Cardiac ventricle fibroblast (primary cell): ENCODE measurements around the gene SIGLEC15. TPM values are rescaled to one million over a fixed set of nuclear protein-coding genes. Genes with fewer than 3 reads are reported as not detected.

Experiments used
- total RNA-seq: library from RNA; depleted of rRNA; stranded (reverse); fragments of >200 nt; gene quantifications from 2 replicates; pipeline ENCODE4 v1.2.3, GENCODE V29; 2015

Gene SIGLEC15, protein sequence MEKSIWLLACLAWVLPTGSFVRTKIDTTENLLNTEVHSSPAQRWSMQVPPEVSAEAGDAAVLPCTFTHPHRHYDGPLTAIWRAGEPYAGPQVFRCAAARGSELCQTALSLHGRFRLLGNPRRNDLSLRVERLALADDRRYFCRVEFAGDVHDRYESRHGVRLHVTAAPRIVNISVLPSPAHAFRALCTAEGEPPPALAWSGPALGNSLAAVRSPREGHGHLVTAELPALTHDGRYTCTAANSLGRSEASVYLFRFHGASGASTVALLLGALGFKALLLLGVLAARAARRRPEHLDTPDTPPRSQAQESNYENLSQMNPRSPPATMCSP
- total RNA-seq: 0.39 TPM in 1 of 2 replicates, not detected in the other

DNA sequence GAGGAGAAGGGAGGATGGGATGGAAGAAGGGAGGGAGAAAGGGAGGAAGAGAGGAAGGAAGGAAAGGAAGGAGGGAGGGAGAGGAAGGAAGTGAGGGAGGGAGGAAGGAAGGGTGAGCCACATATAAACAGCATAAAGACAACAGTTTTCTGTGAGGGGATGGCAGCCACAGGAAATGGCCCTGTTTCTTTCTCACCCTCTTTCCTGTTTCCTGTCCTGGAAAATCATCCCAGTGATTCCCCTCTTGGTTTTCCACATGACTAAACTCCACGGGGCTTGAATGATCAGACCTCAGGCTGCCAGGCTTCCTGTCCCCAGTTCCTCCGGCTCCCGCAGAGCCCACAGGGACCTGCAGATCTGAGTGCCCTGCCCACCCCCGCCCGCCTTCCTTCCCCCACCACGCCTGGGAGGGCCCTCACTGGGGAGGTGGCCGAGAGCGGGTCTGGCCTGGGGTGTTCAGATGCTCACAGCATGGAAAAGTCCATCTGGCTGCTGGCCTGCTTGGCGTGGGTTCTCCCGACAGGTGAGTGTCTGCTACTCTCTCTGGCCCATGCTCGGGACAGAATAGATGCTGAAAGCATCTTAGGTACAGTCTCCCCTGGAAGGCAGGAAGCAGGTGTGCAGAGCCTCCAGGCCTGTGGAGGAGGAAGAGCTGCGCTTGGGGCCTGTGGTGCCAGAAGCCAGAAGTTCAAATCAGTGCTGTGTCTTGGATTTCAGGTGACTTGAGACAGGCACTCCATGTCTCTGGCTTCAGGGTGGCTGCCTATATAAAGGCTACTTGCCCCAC, at the start of gene SIGLEC15:
SIGLEC15 (plus strand) TSS at position 418 of the 787 bp plus-strand sequence; CDS start at position 472, 54 bp downstream.

Other genes starting within 250 kb of the SIGLEC15 start
- gene SLC14A2, start 210.2 kb upstream of the SIGLEC15 start, total RNA-seq: not detected in 2 replicates
- gene SLC14A1, start 101.5 kb upstream of the SIGLEC15 start, total RNA-seq: 1.0 and 4.1 TPM in 2 replicates
- gene EPG5, start 141.7 kb downstream of the SIGLEC15 start, total RNA-seq: 13.6 and 19.7 TPM in 2 replicates
- 2.4 and 2.5 TPM in 2 replicates for gene PSTPIP2, start 246.6 kb downstream of the SIGLEC15 start, total RNA-seq